Spinal cord (tissue), 10 donors: ENCODE data around the gene TAF1C. TPM values are rescaled to one million over a fixed set of nuclear protein-coding genes. Genes with fewer than 3 reads are reported as not detected.
A peak's percentile ranks its signal among the peaks of the same experiment; 100 is the strongest.

ENCODE experiments used
- DNase-seq, 6 donors: peaks; one replicate each; pipeline versions ENCODE4 v3.0.0 to v3.0.0-alpha.2; 2013 to 2015; ENCODE audit warnings: low spot score in 6 of 6, low read depth in 4 of 6
- H3K27ac ChIP-seq: one replicate; pipeline ENCODE4 v1.5.1; 2013; ENCODE audit warnings: low read depth, low read length, control low read depth
- H3K27me3 ChIP-seq: one replicate; pipeline ENCODE4 v1.6.1; 2013; ENCODE audit warnings: low read length; ENCODE audit not compliant: control insufficient read depth, insufficient read depth
- H3K36me3 ChIP-seq: one replicate; pipeline ENCODE4 v1.6.1; 2013; ENCODE audit warnings: low read length; ENCODE audit not compliant: control insufficient read depth, insufficient read depth
- H3K4me1 ChIP-seq: one replicate; pipeline ENCODE4 v1.6.1; 2013; ENCODE audit warnings: low read length; ENCODE audit not compliant: control insufficient read depth, insufficient read depth
- H3K4me3 ChIP-seq: one replicate; pipeline ENCODE4 v1.5.1; 2013; ENCODE audit warnings: low read depth, low read length, control low read depth
- H3K9me3 ChIP-seq: one replicate; pipeline ENCODE4 v1.6.1; 2013; ENCODE audit warnings: low read length; ENCODE audit not compliant: control insufficient read depth, insufficient read depth
- WGBS: methylation state at CpG from one replicate; pipeline ENCODE4 v1.1.5; 2013; ENCODE audit warnings: missing lambda C conversion rate; ENCODE audit not compliant: insufficient coverage; 5-methylcytosine and 5-hydroxymethylcytosine counted together
- polyA plus RNA-seq, 2 donors: library from polyadenylated mRNA; unstranded; fragments of 120-200 nt; gene quantifications; one replicate each; pipeline ENCODE4 v1.2.1, GENCODE V29; 2013; ENCODE audit not compliant: insufficient read length in 2 of 2
- total RNA-seq, 2 donors: library from RNA; depleted of rRNA in 1 of 2; stranded (reverse); fragments of 120-200 nt in 1 of 2; fragments of >200 nt in 1 of 2; gene quantifications; one replicate each; pipeline versions ENCODE4 v1.2.3 to v1.2.4, GENCODE V29; 2013 to 2014
- donor health status: healthy.

TAF1C gene
- total and polyA plus RNA-seq, 4 donors, result 14.9 to 64.9 (median 46.5) TPM

- WGBS, result 90% methylated on average over 47 of the region's 47 CpGs
Measured at GRCh38 chr16:84190731-84191388, 4.0 kb upstream of the TAF1C start, which contains the start of gene ADAD2. Gene ADAD2, plus strand, starts transcription at chr16:84191157. Its CDS starts 74 bp downstream, at chr16:84191231.

GRCh38 chr16:84184775-84185174 lies 2.1 kb downstream of the TAF1C start:
- no peaks in the 10 kb centered on the region for H3K9me3 ChIP-seq
- no peak for DNase-seq
- H3K36me3 ChIP-seq, result peaks cover 56% of the 10 kb centered on the region
- no peak overlapping the region for H3K4me3 ChIP-seq
- no peaks in the 10 kb centered on the region for H3K27me3 ChIP-seq
- peaks cover 36% of the 10 kb centered on the region for H3K4me1 ChIP-seq
- WGBS, result 91% methylated on average over 10 of the region's 10 CpGs
- H3K27ac ChIP-seq, result peak overlapping the region; percentile 15

More at GRCh38 chr16:84190731-84191388, 4.0 kb upstream of the TAF1C start, which contains the start of gene ADAD2:
- H3K4me1 ChIP-seq, result peaks cover 15% of the 10 kb centered on the region
- H3K4me3 ChIP-seq, result no peak within 1 kb of the TSS
- peaks cover 2% of the 10 kb centered on the region for H3K36me3 ChIP-seq
- no peaks in the 10 kb centered on the region for H3K27me3 ChIP-seq
- no peak for DNase-seq
- H3K27ac ChIP-seq, result no peak within 1 kb of the TSS
- H3K9me3 ChIP-seq, result no peaks in the 10 kb centered on the region

GRCh38 chr16:84183911-84184591 lies 2.8 kb downstream of the TAF1C start:
- H3K27me3 ChIP-seq, result no peaks in the 10 kb centered on the region
- H3K9me3 ChIP-seq, result no peaks in the 10 kb centered on the region
- DNase-seq, result peak in 1 of 6 donors; percentile 40
- H3K27ac ChIP-seq, result peak overlapping the region; percentile 34
- H3K4me1 ChIP-seq, result peaks cover 41% of the 10 kb centered on the region
- no peak overlapping the region for H3K4me3 ChIP-seq
- H3K36me3 ChIP-seq, result peaks cover 64% of the 10 kb centered on the region
- WGBS, result 85% methylated on average over 11 of the region's 11 CpGs

- H3K27ac ChIP-seq, result no peak overlapping the region
- H3K4me1 ChIP-seq, result peaks cover 42% of the 10 kb centered on the region
- H3K36me3 ChIP-seq, result peaks cover 69% of the 10 kb centered on the region
- H3K4me3 ChIP-seq, result no peak overlapping the region
- no peak for DNase-seq
- 96% methylated on average over 5 of the region's 5 CpGs for WGBS
- no peaks in the 10 kb centered on the region for H3K27me3 ChIP-seq
- H3K9me3 ChIP-seq, result no peaks in the 10 kb centered on the region
Measured at GRCh38 chr16:84183572-84183875, 3.3 kb downstream of the TAF1C start.

- Histone ChIP-seq H3K4me3 (no peak overlapping the region), H3K27me3 (no peaks in the 10 kb centered on the region), H3K4me1 (peaks cover 45% of the 10 kb centered on the region), H3K36me3 (peaks cover 75% of the 10 kb centered on the region), H3K9me3 (no peaks in the 10 kb centered on the region), H3K27ac (no peak overlapping the region)
- WGBS, result 96% methylated on average over 20 of the region's 26 CpGs
- no peak for DNase-seq
Measured at GRCh38 chr16:84182680-84183571, 3.9 kb downstream of the TAF1C start.

- Histone ChIP-seq H3K4me3 (no peak overlapping the region), H3K36me3 (peaks cover 82% of the 10 kb centered on the region), H3K27ac (no peak overlapping the region), H3K4me1 (peaks cover 51% of the 10 kb centered on the region), H3K9me3 (no peaks in the 10 kb centered on the region), H3K27me3 (no peaks in the 10 kb centered on the region)
- 97% methylated on average over 18 of the region's 18 CpGs for WGBS
- no peak for DNase-seq
Measured at GRCh38 chr16:84182104-84182503, 4.8 kb downstream of the TAF1C start.

- 94% methylated on average over 36 of the region's 41 CpGs for WGBS
- DNase-seq, result no peak
- H3K4me3 ChIP-seq, result no peak overlapping the region
- H3K36me3 ChIP-seq, result peaks cover 90% of the 10 kb centered on the region
- H3K27me3 ChIP-seq, result no peaks in the 10 kb centered on the region
- no peak overlapping the region for H3K27ac ChIP-seq
- no peaks in the 10 kb centered on the region for H3K9me3 ChIP-seq
- H3K4me1 ChIP-seq, result peaks cover 59% of the 10 kb centered on the region
Measured at GRCh38 chr16:84181144-84181915, 5.5 kb downstream of the TAF1C start.

- H3K27ac ChIP-seq, result no peak overlapping the region
- peaks cover 58% of the 10 kb centered on the region for H3K4me1 ChIP-seq
- H3K27me3 ChIP-seq, result no peaks in the 10 kb centered on the region
- H3K9me3 ChIP-seq, result no peaks in the 10 kb centered on the region
- no peak overlapping the region for H3K4me3 ChIP-seq
- H3K36me3 ChIP-seq, result peaks cover 94% of the 10 kb centered on the region
- 91% methylated on average over 21 of the region's 21 CpGs for WGBS
- no peak for DNase-seq
Measured at GRCh38 chr16:84180519-84181140, 6.2 kb downstream of the TAF1C start.
